ENCODE results near the gene IMMP2L.
"Not testable (repeated sequence)": the region's sequence is repeated elsewhere in the genome, so short reads cannot be mapped to it uniquely, and the experiment has no call there.

The IMMP2L gene

DNA sequence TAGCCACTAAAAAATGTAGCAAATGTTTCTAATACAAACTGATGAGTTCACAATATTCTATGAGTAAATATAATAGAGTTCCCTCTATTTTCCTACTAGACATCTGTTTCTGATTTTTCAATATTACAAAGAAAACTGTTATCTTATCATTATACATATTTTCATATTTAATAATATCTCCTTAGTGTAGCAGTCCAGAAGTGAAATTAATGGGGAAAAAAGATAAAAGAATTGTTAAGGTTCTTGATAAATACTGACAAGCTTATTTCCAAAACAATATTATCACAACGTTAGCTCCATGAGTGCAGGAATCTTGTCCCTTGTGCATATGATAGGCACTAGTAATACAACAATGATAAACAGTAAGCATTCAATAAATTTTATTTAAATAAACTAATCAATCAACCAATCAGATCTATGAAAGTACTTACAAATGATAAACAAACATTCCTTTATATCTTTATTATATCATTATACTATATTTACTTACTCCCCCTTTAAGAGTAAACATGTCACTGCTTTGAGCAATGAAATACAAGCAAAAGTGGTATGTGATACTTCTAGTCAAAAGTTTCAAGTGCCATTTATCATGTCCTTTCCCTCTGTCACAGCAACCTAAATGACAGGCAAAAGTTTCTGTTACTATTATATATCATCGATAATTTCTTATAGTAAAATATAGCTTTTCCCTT is 103.1 kb downstream of the IMMP2L start:
- H3K4me3 ChIP-seq (ENCODE audit: low read depth, low read length), result no peak overlapping the region
- TF ChIP-seq, protein P1, sequence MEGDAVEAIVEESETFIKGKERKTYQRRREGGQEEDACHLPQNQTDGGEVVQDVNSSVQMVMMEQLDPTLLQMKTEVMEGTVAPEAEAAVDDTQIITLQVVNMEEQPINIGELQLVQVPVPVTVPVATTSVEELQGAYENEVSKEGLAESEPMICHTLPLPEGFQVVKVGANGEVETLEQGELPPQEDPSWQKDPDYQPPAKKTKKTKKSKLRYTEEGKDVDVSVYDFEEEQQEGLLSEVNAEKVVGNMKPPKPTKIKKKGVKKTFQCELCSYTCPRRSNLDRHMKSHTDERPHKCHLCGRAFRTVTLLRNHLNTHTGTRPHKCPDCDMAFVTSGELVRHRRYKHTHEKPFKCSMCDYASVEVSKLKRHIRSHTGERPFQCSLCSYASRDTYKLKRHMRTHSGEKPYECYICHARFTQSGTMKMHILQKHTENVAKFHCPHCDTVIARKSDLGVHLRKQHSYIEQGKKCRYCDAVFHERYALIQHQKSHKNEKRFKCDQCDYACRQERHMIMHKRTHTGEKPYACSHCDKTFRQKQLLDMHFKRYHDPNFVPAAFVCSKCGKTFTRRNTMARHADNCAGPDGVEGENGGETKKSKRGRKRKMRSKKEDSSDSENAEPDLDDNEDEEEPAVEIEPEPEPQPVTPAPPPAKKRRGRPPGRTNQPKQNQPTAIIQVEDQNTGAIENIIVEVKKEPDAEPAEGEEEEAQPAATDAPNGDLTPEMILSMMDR (IDR thresholded peaks at IDR 0.05; ENCODE audit: borderline replicate concordance, insufficient read depth, low read depth, low read length), result no peak

DNA sequence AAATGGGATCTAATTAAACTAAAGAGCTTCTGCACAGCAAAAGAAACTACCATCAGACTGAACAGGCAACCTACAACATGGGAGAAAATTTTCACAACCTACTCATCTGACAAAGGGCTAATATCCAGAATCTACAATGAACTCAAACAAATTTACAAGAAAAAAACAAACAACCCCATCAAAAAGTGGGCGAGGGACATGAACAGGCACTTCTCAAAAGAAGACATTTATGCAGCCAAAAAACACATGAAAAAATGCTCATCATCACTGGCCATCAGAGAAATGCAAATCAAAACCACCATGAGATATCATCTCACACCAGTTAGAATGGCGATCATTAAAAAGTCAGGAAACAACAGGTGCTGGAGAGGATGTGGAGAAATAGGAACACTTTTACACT is 111.6 kb downstream of the IMMP2L start:
- H3K4me3 ChIP-seq (ENCODE audit: low read depth, low read length), result not testable (repeated sequence)

DNA sequence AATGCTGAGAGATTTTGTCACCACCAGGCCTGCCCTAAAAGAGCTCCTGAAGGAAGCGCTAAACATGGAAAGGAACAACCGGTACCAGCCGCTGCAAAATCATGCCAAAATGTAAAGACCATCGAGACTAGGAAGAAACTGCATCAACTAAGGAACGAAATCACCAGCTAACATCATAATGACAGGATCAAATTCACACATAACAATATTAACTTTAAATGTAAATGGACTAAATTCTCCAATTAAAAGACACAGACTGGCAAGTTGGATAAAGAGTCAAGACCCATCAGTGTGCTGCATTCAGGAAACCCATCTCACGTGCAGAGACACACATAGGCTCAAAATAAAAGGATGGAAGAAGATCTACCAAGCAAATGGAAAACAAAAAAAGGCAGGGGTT is 114.8 kb downstream of the IMMP2L start:
- H3K4me3 ChIP-seq (ENCODE audit: low read depth, low read length), result not testable (repeated sequence)

DNA sequence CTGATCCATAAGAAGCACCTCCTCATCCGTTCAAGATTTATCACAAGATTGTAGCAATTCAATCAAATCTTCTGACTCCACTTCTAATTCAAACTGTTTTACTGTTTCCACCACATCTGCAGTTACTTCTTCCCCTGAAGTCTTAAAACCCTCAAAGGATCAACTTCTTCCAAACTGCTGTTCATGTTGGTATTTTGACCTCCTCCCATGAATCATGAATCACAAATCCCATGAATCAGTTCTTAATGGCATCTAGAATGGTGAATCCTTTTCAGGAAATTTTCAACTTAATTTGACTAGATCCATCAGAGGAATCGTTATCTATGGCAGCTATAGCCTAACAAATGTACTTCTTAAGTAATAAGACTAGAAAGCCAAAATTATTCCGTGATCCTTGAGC is 122.3 kb downstream of the IMMP2L start:
- no peak overlapping the region for H3K4me3 ChIP-seq (ENCODE audit: low read depth, low read length)
- TF ChIP-seq, protein P1 (IDR thresholded peaks at IDR 0.05; ENCODE audit: borderline replicate concordance, insufficient read depth, low read depth, low read length), result no peak

DNA sequence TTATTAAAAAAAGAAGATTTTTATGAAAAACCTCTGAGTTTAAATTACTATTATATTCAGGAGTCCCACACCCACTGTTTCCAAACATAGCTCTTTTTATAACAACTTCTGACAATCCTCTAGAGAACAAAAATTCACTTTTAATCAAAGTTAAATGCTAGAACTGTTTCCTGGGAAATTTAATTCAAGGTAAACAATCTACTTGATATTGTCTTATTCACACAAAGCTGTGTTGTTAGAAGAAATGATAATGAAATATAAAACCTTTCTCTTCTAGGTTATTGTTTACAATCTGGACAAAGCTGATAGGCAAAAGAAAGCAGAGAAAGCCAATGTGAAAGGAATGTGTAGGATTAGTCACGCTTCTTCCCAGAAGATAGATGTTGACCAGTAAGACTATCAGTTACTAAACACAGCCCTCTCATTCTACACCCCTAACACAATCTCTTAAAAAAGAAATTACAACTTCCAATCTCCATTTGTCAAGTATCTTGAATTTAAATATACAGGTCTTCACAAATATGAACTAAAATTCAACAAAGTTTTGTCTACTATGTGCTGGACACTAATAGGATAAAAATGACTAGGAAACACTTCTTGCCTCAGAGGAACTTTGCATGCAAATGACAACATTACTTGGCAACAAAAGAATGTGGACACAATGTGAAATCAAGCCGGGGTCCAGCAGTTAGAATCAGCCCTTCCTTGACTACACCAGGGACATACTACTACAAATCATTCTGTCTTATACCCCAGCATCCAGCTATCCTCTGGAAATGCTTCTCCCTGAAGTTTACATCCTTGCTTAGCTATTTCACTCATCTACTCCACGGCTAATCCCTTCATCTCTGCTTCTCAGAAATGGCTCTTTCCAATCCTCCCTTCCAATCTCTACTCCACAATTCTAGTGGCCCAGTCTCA is 123.7 kb downstream of the IMMP2L start:
- H3K4me3 ChIP-seq (ENCODE audit: low read depth, low read length), result no peak overlapping the region
- TF ChIP-seq, protein P1 (IDR thresholded peaks at IDR 0.05; ENCODE audit: borderline replicate concordance, insufficient read depth, low read depth, low read length), result no peak

DNA sequence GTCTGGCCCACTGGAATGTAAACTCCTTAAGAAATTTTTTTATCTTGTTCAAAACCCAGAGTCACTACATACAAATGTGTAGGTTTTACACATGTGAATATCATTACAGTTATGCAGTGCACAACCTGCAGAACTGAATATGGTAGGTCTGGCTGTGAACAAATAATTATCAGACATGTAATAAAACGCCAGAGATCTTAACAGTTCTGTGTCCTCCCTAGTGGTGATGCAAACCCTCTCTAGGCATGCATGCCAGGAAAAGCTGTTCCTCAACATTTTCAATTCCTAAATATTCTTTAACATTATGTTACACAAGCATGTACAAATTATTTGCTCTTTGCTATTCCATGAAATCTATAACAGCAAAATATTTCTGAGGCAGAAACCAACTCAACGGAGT is 124.6 kb downstream of the IMMP2L start:
- TF ChIP-seq, protein P1 (IDR thresholded peaks at IDR 0.05; ENCODE audit: borderline replicate concordance, insufficient read depth, low read depth, low read length), result no peak
- H3K4me3 ChIP-seq (ENCODE audit: low read depth, low read length), result no peak overlapping the region

DNA sequence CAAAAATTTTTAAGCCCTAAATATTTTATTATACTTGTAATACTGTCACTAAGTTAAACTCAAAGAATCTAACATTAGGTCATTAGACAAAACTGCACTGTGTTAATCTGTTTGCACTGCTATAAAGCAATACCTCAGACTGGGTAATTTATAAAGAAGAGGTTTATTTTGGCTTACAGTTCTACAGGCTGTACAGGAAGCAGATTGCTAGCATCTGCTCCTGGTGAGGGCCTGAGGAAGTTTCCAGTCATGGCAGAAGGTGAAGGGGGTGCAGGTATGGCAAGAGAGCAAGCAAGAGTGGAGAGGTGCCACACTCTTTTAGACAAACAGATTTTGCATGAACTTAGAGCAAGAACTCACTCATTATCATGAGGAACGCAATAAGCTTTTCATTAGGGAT is 125.7 kb downstream of the IMMP2L start:
- no peak overlapping the region for H3K4me3 ChIP-seq (ENCODE audit: low read depth, low read length)
- TF ChIP-seq, protein P1 (IDR thresholded peaks at IDR 0.05; ENCODE audit: borderline replicate concordance, insufficient read depth, low read depth, low read length), result no peak

DNA sequence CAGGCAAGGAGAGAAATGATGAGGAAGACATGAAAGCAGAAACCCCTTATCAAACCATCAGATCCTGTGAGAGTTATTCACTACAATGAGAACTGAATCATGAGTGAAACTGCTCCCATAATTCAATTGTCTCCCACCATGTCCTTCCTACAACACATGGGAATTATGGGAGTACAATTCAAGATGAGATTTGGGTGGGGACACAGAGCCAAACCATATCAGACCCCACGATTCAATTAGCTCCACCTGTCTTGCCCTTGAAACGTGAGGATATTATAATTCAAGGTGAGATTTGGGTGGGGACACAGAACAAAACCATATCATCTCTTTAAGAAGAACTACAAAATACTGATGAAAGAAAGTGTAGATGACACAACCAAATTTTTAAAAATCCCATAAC is 128.9 kb downstream of the IMMP2L start:
- no peak overlapping the region for H3K4me3 ChIP-seq (ENCODE audit: low read depth, low read length)
- TF ChIP-seq, protein P1 (IDR thresholded peaks at IDR 0.05; ENCODE audit: borderline replicate concordance, insufficient read depth, low read depth, low read length), result no peak

All from GM12875 (cell line).